Testis (tissue), 3 donors: Measurements from ENCODE around the gene HIF3A. TPM values are rescaled to one million over a fixed set of nuclear protein-coding genes. Genes with fewer than 3 reads are reported as not detected.

Experiments
- DNase-seq: peaks from one replicate; pipeline ENCODE4 v3.0.0-alpha.2; 2019
- H3K27ac ChIP-seq, 2 donors: fragments of 200-600 bp; sonication (generic); one replicate each; pipeline ENCODE4 v1.5.1; 2019
- H3K27me3 ChIP-seq: fragments of 200-600 bp; sonication (generic); one replicate; pipeline ENCODE4 v1.5.1; 2019
- H3K36me3 ChIP-seq: fragments of 200-600 bp; sonication (generic); one replicate; pipeline ENCODE4 v1.5.1; 2017; ENCODE audit warnings: low read depth; ENCODE audit errors: missing control alignments
- H3K4me1 ChIP-seq: fragments of 200-600 bp; sonication (generic); one replicate; pipeline ENCODE4 v1.5.1; 2019
- H3K4me3 ChIP-seq, 2 donors: fragments of 200-600 bp; sonication (generic); one replicate each; pipeline ENCODE4 v1.5.1; 2017 to 2019
- H3K9me3 ChIP-seq: fragments of 200-600 bp; sonication (generic); one replicate; pipeline ENCODE4 v1.5.1; 2017
- CTCF ChIP-seq, 3 experiments: fragments of 450-650 bp in 2 of 3; fragments of 200-600 bp in 1 of 3; sonication (generic) in 1 of 3; IDR thresholded peaks; one replicate each; pipeline ENCODE4 v1.5.1; 2016 to 2019; ENCODE audit warnings: antibody characterized with exemption in 3 of 3, mild to moderate bottlenecking in 2 of 3, moderate library complexity in 1 of 3
- POLR2A ChIP-seq: fragments of 450-650 bp; IDR thresholded peaks from one replicate; pipeline ENCODE4 v1.6.1; 2017; ENCODE audit warnings: antibody characterized with exemption, mild to moderate bottlenecking, moderate library complexity
- WGBS, 2 donors: methylation state at CpG; one replicate each; pipeline ENCODE4 v1.1.5; 2018; 5-methylcytosine and 5-hydroxymethylcytosine counted together
- intact Hi-C: fragments of 100-400 bp; cut with DNase I; formaldehyde crosslinking; loops from one replicate; pipeline ENCODE4 v1.15.1; 2023; ENCODE audit warnings: low total_unique reads
- polyA plus RNA-seq: library from polyadenylated mRNA; stranded (reverse); fragments of 350-450 nt; fragmentation: Illumina TruSeq; extraction: RNeasy Lipid Tissue Mini Kit (QIAGEN cat#74804); gene quantifications from one replicate; pipeline ENCODE4 v1.2.3, GENCODE V29; 2014; ENCODE audit warnings: low read depth, low replicate concordance; ENCODE audit not compliant: insufficient read depth
- small RNA-seq, 2 donors: library from RNA; depleted of rRNA; stranded (forward); fragments of <200 nt; gene quantifications; one replicate each; pipeline ENCODE3, GENCODE V24; 2016
- total RNA-seq, 2 donors: library from RNA; depleted of rRNA; stranded (reverse); fragments of >200 nt; gene quantifications; one replicate each; pipeline ENCODE4 v1.2.3, GENCODE V29; 2016

The HIF3A gene
- total and polyA plus RNA-seq, 3 donors from 2014 or later = 3.8 to 105 (median 82.6) TPM

- Histone ChIP-seq H3K9me3 (no peaks in the 10 kb centered on the region), H3K4me3 (no peak overlapping the region), H3K27me3 (no peaks in the 10 kb centered on the region), H3K4me1 (peaks cover 16% of the 10 kb centered on the region), H3K36me3 (no peaks in the 10 kb centered on the region), H3K27ac (peak overlapping the region; percentile 33 to 59)
- TF ChIP-seq POLR2A = no peak
- TF ChIP-seq CTCF (IDR thresholded peaks at IDR 0.05) = no peak
- no peak for DNase-seq
- intact Hi-C loops = no loop called here
- WGBS, 2 donors = 69 to 75% methylated on average over 8 to 33 of the region's 33 CpGs
Measured at GRCh38 chr19:46391296-46392251, 94.7 kb downstream of the HIF3A start.

- peaks cover 16% of the 10 kb centered on the region for H3K4me1 ChIP-seq
- no peak overlapping the region for H3K4me3 ChIP-seq
- H3K36me3 ChIP-seq = no peaks in the 10 kb centered on the region
- no peaks in the 10 kb centered on the region for H3K9me3 ChIP-seq
- DNase-seq = no peak
- intact Hi-C loops = no loop called here
- TF ChIP-seq POLR2A (no peak), CTCF (IDR thresholded peaks at IDR 0.05) (no peak)
- H3K27me3 ChIP-seq = no peaks in the 10 kb centered on the region
- WGBS, 2 donors = 38 to 42% methylated on average over 14 to 21 of the region's 21 CpGs
- H3K27ac ChIP-seq = peak overlapping the region; percentile 33 to 59
Measured at GRCh38 chr19:46392252-46392801, 95.5 kb downstream of the HIF3A start.

- Histone ChIP-seq H3K4me1 (peaks cover 16% of the 10 kb centered on the region), H3K36me3 (no peaks in the 10 kb centered on the region), H3K27me3 (no peaks in the 10 kb centered on the region), H3K27ac (peak overlapping the region; percentile 33 to 59), H3K4me3 (no peak overlapping the region), H3K9me3 (no peaks in the 10 kb centered on the region)
- WGBS, 2 donors = 28 to 42% methylated on average over 4 of the region's 4 CpGs
- DNase-seq = no peak
- no peak for TF ChIP-seq CTCF (IDR thresholded peaks at IDR 0.05)
- TF ChIP-seq POLR2A = no peak
- intact Hi-C loops = no loop called here
Measured at GRCh38 chr19:46392837-46393236, 96.0 kb downstream of the HIF3A start.

Small RNA genes lying within 50 kb of the gene (small RNA-seq; reads per million reads assigned to genes)
- gene RNU6-924P = 0 reads per million in 2 donors

Other genes starting within 250 kb of the HIF3A start
- not detected for gene IGFL3, start 172.4 kb upstream of the HIF3A start, total RNA-seq
- gene IGFL3, start 172.4 kb upstream of the HIF3A start, polyA plus RNA-seq = not detected
- gene IGFL2, start 148.8 kb upstream of the HIF3A start, total RNA-seq = 1 to 10 TPM; 7.2 to 7.6 TPM
- 8.0 TPM for gene IGFL2, start 148.8 kb upstream of the HIF3A start, polyA plus RNA-seq
- gene IGFL1, start 67.3 kb upstream of the HIF3A start, total RNA-seq = 1 to 10 TPM in 1 of 2 donors, not detected in 1; 3.2 TPM
- gene IGFL1, start 67.3 kb upstream of the HIF3A start, polyA plus RNA-seq = not detected
- 10 to 100 TPM; 71.7 to 72.8 TPM for gene PPP5C, start 50.0 kb downstream of the HIF3A start, total RNA-seq
- gene PPP5C, start 50.0 kb downstream of the HIF3A start, polyA plus RNA-seq = 49.1 TPM
- gene CCDC8, start 116.5 kb downstream of the HIF3A start, total RNA-seq = 10 to 100 TPM; 23.3 to 33.8 TPM
- 20.1 TPM for gene CCDC8, start 116.5 kb downstream of the HIF3A start, polyA plus RNA-seq
- gene PNMA8C, start 131.9 kb downstream of the HIF3A start, total RNA-seq = 1 to 10 TPM; 1.4 to 1.9 TPM
- gene PNMA8C, start 131.9 kb downstream of the HIF3A start, polyA plus RNA-seq = 1.2 TPM
- gene PNMA8A, start 174.5 kb downstream of the HIF3A start, total RNA-seq = 10 to 100 TPM; 34.9 to 44.3 TPM
- 48.1 TPM for gene PNMA8A, start 174.5 kb downstream of the HIF3A start, polyA plus RNA-seq
- gene PNMA8B, start 198.8 kb downstream of the HIF3A start, total RNA-seq = 1 to 10 TPM; 3.1 TPM
- 1.6 TPM for gene PNMA8B, start 198.8 kb downstream of the HIF3A start, polyA plus RNA-seq